Measurements from ENCODE around the gene TPRN. TPM values are rescaled to one million over a fixed set of nuclear protein-coding genes. Genes with fewer than 3 reads are reported as not detected.

The TPRN gene
- total RNA-seq, 1 experiment from 2014 or later: 20.3 TPM

- no peak for TF ChIP-seq CTCF (IDR thresholded peaks at IDR 0.05; ENCODE audit: unreplicated experiment)
- DNase-seq: no peak
- intact Hi-C loops (cut with micrococcal nuclease; ENCODE audit: unreplicated experiment): no loop called here
- no peaks in the 10 kb centered on the region for H3K27me3 Mint-ChIP-seq (ENCODE audit: unreplicated experiment)
- BruUV-seq (replicated peaks): TSS peak; percentile 19
- CTCF ChIA-PET: interaction anchor here (0.6 to 1.4 kb wide), 2 partner anchors 9 to 28 kb away, joined by 3 to 5 read pairs; no protein-coding TSS in a partner anchor
- no peaks in the 10 kb centered on the region for H3K9me3 Mint-ChIP-seq (ENCODE audit: low read depth, unreplicated experiment)
- peaks cover 28% of the 10 kb centered on the region for H3K4me1 Mint-ChIP-seq (ENCODE audit: low read depth, unreplicated experiment)
- no peak overlapping the region for H3K27ac Mint-ChIP-seq (ENCODE audit: unreplicated experiment)
- peaks cover 39% of the 10 kb centered on the region for H3K36me3 Mint-ChIP-seq (ENCODE audit: insufficient read depth, unreplicated experiment)
- H3K4me3 Mint-ChIP-seq (ENCODE audit: low read depth, unreplicated experiment): peak overlapping the region; percentile 77
Observed at GRCh38 chr9:137198902-137199283, 1.6 kb downstream of the TPRN start.

GRCh38 chr9:137198051-137198901 is 2.3 kb downstream of the TPRN start:
- intact Hi-C loops (cut with micrococcal nuclease; ENCODE audit: unreplicated experiment): no loop called here

GRCh38 chr9:137195525-137196220 is 4.9 kb downstream of the TPRN start:
- H3K27ac Mint-ChIP-seq (ENCODE audit: unreplicated experiment): no peak overlapping the region
- H3K27me3 Mint-ChIP-seq (ENCODE audit: unreplicated experiment): no peaks in the 10 kb centered on the region
- intact Hi-C loops (cut with micrococcal nuclease; ENCODE audit: unreplicated experiment): no loop called here
- peak overlapping the region; percentile 60 for H3K4me3 Mint-ChIP-seq (ENCODE audit: low read depth, unreplicated experiment)
- BruUV-seq (replicated peaks): no TSS peak
- no peak for TF ChIP-seq CTCF (IDR thresholded peaks at IDR 0.05; ENCODE audit: unreplicated experiment)
- CTCF ChIA-PET: interaction anchor here (0.8 to 1.0 kb wide), 2 partner anchors 19 to 28 kb away, joined by 3 to 7 read pairs; no protein-coding TSS in a partner anchor
- peaks cover 35% of the 10 kb centered on the region for H3K4me1 Mint-ChIP-seq (ENCODE audit: low read depth, unreplicated experiment)
- DNase-seq: peak; percentile 52
- peaks cover 41% of the 10 kb centered on the region for H3K36me3 Mint-ChIP-seq (ENCODE audit: insufficient read depth, unreplicated experiment)
- no peaks in the 10 kb centered on the region for H3K9me3 Mint-ChIP-seq (ENCODE audit: low read depth, unreplicated experiment)

More at GRCh38 chr9:137198051-137198901, 2.3 kb downstream of the TPRN start:
- no peak overlapping the region for H3K27ac Mint-ChIP-seq (ENCODE audit: unreplicated experiment)
- peak; percentile 28 for DNase-seq
- peaks cover 44% of the 10 kb centered on the region for H3K36me3 Mint-ChIP-seq (ENCODE audit: insufficient read depth, unreplicated experiment)
- TF ChIP-seq CTCF (IDR thresholded peaks at IDR 0.05; ENCODE audit: unreplicated experiment): no peak
- CTCF ChIA-PET: interaction anchor here (1.4 kb wide), 1 partner anchor 9 kb away, joined by 5 read pairs; no protein-coding TSS in a partner anchor
- no peaks in the 10 kb centered on the region for H3K27me3 Mint-ChIP-seq (ENCODE audit: unreplicated experiment)
- H3K9me3 Mint-ChIP-seq (ENCODE audit: low read depth, unreplicated experiment): no peaks in the 10 kb centered on the region
- H3K4me3 Mint-ChIP-seq (ENCODE audit: low read depth, unreplicated experiment): peak overlapping the region; percentile 77
- BruUV-seq (replicated peaks): no TSS peak
- peaks cover 28% of the 10 kb centered on the region for H3K4me1 Mint-ChIP-seq (ENCODE audit: low read depth, unreplicated experiment)

- no peak for TF ChIP-seq CTCF (IDR thresholded peaks at IDR 0.05; ENCODE audit: unreplicated experiment)
- H3K4me3 Mint-ChIP-seq (ENCODE audit: low read depth, unreplicated experiment): peak overlapping the region; percentile 60
- H3K9me3 Mint-ChIP-seq (ENCODE audit: low read depth, unreplicated experiment): no peaks in the 10 kb centered on the region
- peaks cover 38% of the 10 kb centered on the region for H3K4me1 Mint-ChIP-seq (ENCODE audit: low read depth, unreplicated experiment)
- no peaks in the 10 kb centered on the region for H3K27me3 Mint-ChIP-seq (ENCODE audit: unreplicated experiment)
- intact Hi-C loops (cut with micrococcal nuclease; ENCODE audit: unreplicated experiment): no loop called here
- peaks cover 42% of the 10 kb centered on the region for H3K36me3 Mint-ChIP-seq (ENCODE audit: insufficient read depth, unreplicated experiment)
- no peak overlapping the region for H3K27ac Mint-ChIP-seq (ENCODE audit: unreplicated experiment)
- no TSS peak for BruUV-seq (replicated peaks)
- CTCF ChIA-PET: interaction anchor here (1.0 to 1.2 kb wide), 2 partner anchors 20 to 42 kb away, joined by 3 to 4 read pairs; no protein-coding TSS in a partner anchor
- DNase-seq: no peak
Observed at GRCh38 chr9:137194909-137195308, 5.6 kb downstream of the TPRN start.
